H1 (cell line): ENCODE data around the gene PPP2R3B. TPM values are rescaled to one million over a fixed set of nuclear protein-coding genes. Genes with fewer than 3 reads are reported as not detected.
A peak's percentile ranks its signal among the peaks of the same experiment; 100 is the strongest.

Experiments
- CTCF ChIA-PET: fragments of 300-600 bp; sonication (Branson Sonifier 250); formaldehyde crosslinking; loops from one replicate; lab custom pipeline; 2021; ENCODE audit not compliant: partially characterized antibody; lab: Charles Lee
- POLR2A ChIA-PET: fragments of 300-600 bp; sonication (Branson Sonifier 250); formaldehyde crosslinking; loops from one replicate; lab custom pipeline; 2021; ENCODE audit warnings: inconsistent platforms; ENCODE audit not compliant: partially characterized antibody; lab: Charles Lee
- DNase-seq, 2 experiments: peaks; one replicate each; pipeline versions ENCODE4 v3.0.0 to v3.0.0-alpha.2; 2010 to 2022; ENCODE audit warnings: low spot score in 2 of 2, low read depth in 1 of 2, mixed read lengths in 1 of 2
- FAIRE-seq: peaks from 2 replicates; lab custom pipeline; 2011; peaks lifted over from hg19 to GRCh38; lab: Jason Lieb, UNC
- H2AFZ ChIP-seq: 2 replicates; pipeline ENCODE4 v1.8.1; 2012; ENCODE audit warnings: low read length, inconsistent platforms
- H2AK5ac ChIP-seq: 2 replicates; pipeline ENCODE4 v1.6.1; 2013; ENCODE audit warnings: low read depth, low read length
- H2BK120ac ChIP-seq: replicated peaks from 2 replicates; pipeline ENCODE3; 2013; ENCODE audit warnings: low read depth, low read length, inconsistent platforms
- H2BK12ac ChIP-seq: 2 replicates; pipeline ENCODE4 v1.6.1; 2013; ENCODE audit warnings: low read depth, low read length
- H2BK15ac ChIP-seq: 2 replicates; pipeline ENCODE4 v1.6.1; 2013; ENCODE audit warnings: low read length
- H2BK20ac ChIP-seq: 2 replicates; pipeline ENCODE4 v1.6.1; 2013; ENCODE audit warnings: low read length
- H2BK5ac ChIP-seq: 2 replicates; pipeline ENCODE4 v1.6.1; 2013; ENCODE audit warnings: low read depth, low read length
- H3K14ac ChIP-seq: 2 replicates; pipeline ENCODE4 v1.6.1; 2013; ENCODE audit warnings: inconsistent platforms; ENCODE audit not compliant: insufficient read length
- H3K18ac ChIP-seq: 2 replicates; pipeline ENCODE4 v1.6.1; 2013; ENCODE audit warnings: low read length; ENCODE audit errors: extremely low read depth
- H3K23ac ChIP-seq: 2 replicates; pipeline ENCODE4 v1.6.1; 2013; ENCODE audit warnings: inconsistent platforms; ENCODE audit not compliant: insufficient read length
- H3K23me2 ChIP-seq: 2 replicates; pipeline ENCODE4 v1.6.1; 2013; ENCODE audit warnings: low read depth, low read length
- H3K27ac ChIP-seq: 2 replicates; pipeline ENCODE4 v1.6.1; 2011; ENCODE audit warnings: low read depth, low read length, inconsistent platforms
- H3K27me3 ChIP-seq, 4 experiments: replicated peaks in 1 of 4; 1 replicate in 1 of 4; 2 replicates in 3 of 4; pipeline versions ENCODE4 v1.6.1 to v1.8.1; 2011 to 2013; ENCODE audit warnings: low read length in 3 of 4, mild to moderate bottlenecking in 3 of 4, inconsistent platforms in 2 of 4, mixed read lengths in 2 of 4, moderate library complexity in 1 of 4; ENCODE audit not compliant: control insufficient read depth in 3 of 4, insufficient read depth in 3 of 4; ENCODE audit errors: extremely low read depth in 1 of 4
- H3K36me3 ChIP-seq, 4 experiments: 2 replicates each; pipeline versions ENCODE4 v1.6.1 to v1.8.1; 2011 to 2013; ENCODE audit warnings: mild to moderate bottlenecking in 4 of 4, low read length in 3 of 4, moderate library complexity in 2 of 4, control low read depth in 1 of 4, inconsistent platforms in 1 of 4; ENCODE audit not compliant: insufficient read depth in 4 of 4, control insufficient read depth in 2 of 4
- H3K4ac ChIP-seq: replicated peaks from 2 replicates; pipeline ENCODE3; 2013; ENCODE audit warnings: low read length, low read depth, mixed read lengths, inconsistent platforms; ENCODE audit not compliant: insufficient read length
- H3K4me1 ChIP-seq, 4 experiments: replicated peaks in 1 of 4; 1 replicate in 1 of 4; 2 replicates in 3 of 4; pipeline versions ENCODE4 v1.6.1 to v1.8.1; 2011 to 2013; ENCODE audit warnings: low read length in 3 of 4, inconsistent platforms in 2 of 4, mixed read lengths in 1 of 4; ENCODE audit not compliant: insufficient read depth in 4 of 4, control insufficient read depth in 3 of 4
- H3K4me2 ChIP-seq, 2 experiments: 2 replicates each; pipeline versions ENCODE4 v1.6.1 to v1.8.1; 2011 to 2013; ENCODE audit warnings: low read depth in 2 of 2, low read length in 2 of 2, control low read depth in 1 of 2, inconsistent platforms in 1 of 2, mild to moderate bottlenecking in 1 of 2; ENCODE audit not compliant: insufficient read depth in 1 of 2
- H3K4me3 ChIP-seq, 4 experiments: fragments of 200-600, 300-600 bp in 1 of 4; sonication (generic), shearing (Covaris generic), sonication (Bioruptor Twin) in 1 of 4; 2 replicates each; pipeline versions ENCODE4 v1.5.1 to v1.8.1; 2011 to 2016; ENCODE audit warnings: low read length in 4 of 4, low read depth in 3 of 4, control low read depth in 2 of 4, inconsistent platforms in 2 of 4, mild to moderate bottlenecking in 2 of 4, mixed read lengths in 1 of 4, moderate library complexity in 1 of 4; ENCODE audit not compliant: insufficient read depth in 2 of 4; ENCODE audit errors: extremely low read depth in 1 of 4
- H3K56ac ChIP-seq: replicated peaks from 2 replicates; pipeline ENCODE3; 2013; ENCODE audit warnings: low read depth, mild to moderate bottlenecking, mixed read lengths, low read length, inconsistent platforms; ENCODE audit not compliant: insufficient read length
- H3K79me1 ChIP-seq: 2 replicates; pipeline ENCODE4 v1.6.1; 2013; ENCODE audit warnings: low read depth, low read length, control low read depth
- H3K79me2 ChIP-seq, 2 experiments: 2 replicates each; pipeline versions ENCODE4 v1.6.1 to v1.8.1; 2012 to 2013; ENCODE audit warnings: low read length in 2 of 2, mild to moderate bottlenecking in 2 of 2, inconsistent platforms in 1 of 2; ENCODE audit not compliant: insufficient read depth in 2 of 2, control insufficient read depth in 1 of 2
- H3K9ac ChIP-seq, 4 experiments: replicated peaks in 1 of 4; 1 replicate in 1 of 4; 2 replicates in 3 of 4; pipeline versions ENCODE4 v1.6.1 to v1.8.1; 2011 to 2013; ENCODE audit warnings: low read depth in 3 of 4, low read length in 3 of 4, control low read depth in 2 of 4, mild to moderate bottlenecking in 2 of 4, moderate library complexity in 2 of 4, inconsistent platforms in 1 of 4; ENCODE audit errors: extremely low read depth in 1 of 4
- H3K9me3 ChIP-seq, 2 experiments: 2 replicates each; pipeline versions ENCODE4 v1.6.1 to v1.8.1; 2012 to 2013; ENCODE audit warnings: mild to moderate bottlenecking in 2 of 2, moderate library complexity in 2 of 2, control low read depth in 1 of 2, inconsistent platforms in 1 of 2, low read depth in 1 of 2, low read length in 1 of 2, mixed read lengths in 1 of 2; ENCODE audit not compliant: insufficient read depth in 2 of 2
- H4K20me1 ChIP-seq, 2 experiments: replicated peaks in 1 of 2; 2 replicates each; pipeline versions ENCODE3 to v1.8.1; 2011 to 2013; ENCODE audit warnings: inconsistent platforms in 2 of 2, low read length in 2 of 2, mild to moderate bottlenecking in 1 of 2; ENCODE audit not compliant: insufficient read depth in 2 of 2, control insufficient read depth in 1 of 2
- H4K5ac ChIP-seq: 2 replicates; pipeline ENCODE4 v1.6.1; 2013; ENCODE audit warnings: low read length, low read depth, mixed read lengths, inconsistent platforms; ENCODE audit not compliant: insufficient read length
- H4K8ac ChIP-seq: 2 replicates; pipeline ENCODE4 v1.8.0; 2013; ENCODE audit warnings: mild to moderate bottlenecking, moderate library complexity, low read length, inconsistent platforms; ENCODE audit not compliant: insufficient read depth; ENCODE audit errors: extremely low read depth
- H4K91ac ChIP-seq: replicated peaks from 2 replicates; pipeline ENCODE3; 2013; ENCODE audit warnings: low read length, mixed read lengths, inconsistent platforms; ENCODE audit not compliant: insufficient read length
- ATF2 ChIP-seq: IDR thresholded peaks from 2 replicates; pipeline ENCODE4 v1.6.1; 2012; ENCODE audit warnings: low read length, inconsistent platforms
- BRCA1 ChIP-seq: IDR thresholded peaks from 2 replicates; pipeline ENCODE4 v1.6.1; 2012; ENCODE audit warnings: low read depth, low read length, improper control_type of control experiment
- CBX5 ChIP-seq: fragments of 300-800, 300-1000 bp; sonication (generic); IDR thresholded peaks from 2 replicates; pipeline ENCODE4 v1.7.1; 2016; ENCODE audit warnings: antibody characterized with exemption, low read length, low read depth
- CHD1 ChIP-seq: IDR thresholded peaks from 2 replicates; pipeline ENCODE4 v1.6.1; 2012; ENCODE audit warnings: low read depth, low read length, improper control_type of control experiment
- HDAC6 ChIP-seq: IDR thresholded peaks from one replicate; pipeline ENCODE4 v1.7.1; 2012; ENCODE audit warnings: low read depth, mild to moderate bottlenecking, inconsistent platforms, low read length, moderate library complexity
- KDM1A ChIP-seq: fragments of 200-600, 300-600 bp; sonication (generic); IDR thresholded peaks from 2 replicates; pipeline ENCODE4 v1.7.1; 2016; ENCODE audit warnings: mild to moderate bottlenecking, low read length, borderline replicate concordance
- KDM4A ChIP-seq: IDR thresholded peaks from one replicate; pipeline ENCODE4 v1.7.1; 2012; ENCODE audit warnings: low read depth, mild to moderate bottlenecking, moderate library complexity, low read length, inconsistent platforms; ENCODE audit not compliant: severe bottlenecking
- MAX ChIP-seq: IDR thresholded peaks from 2 replicates; pipeline ENCODE4 v1.6.1; 2012; ENCODE audit warnings: inconsistent platforms
- RXRA ChIP-seq: IDR thresholded peaks from 2 replicates; pipeline ENCODE4 v1.6.1; 2011; ENCODE audit warnings: low read depth, mild to moderate bottlenecking, low read length, moderate library complexity; ENCODE audit not compliant: insufficient read depth
- TAF7 ChIP-seq: optimal IDR thresholded peaks from 2 replicates; pipeline ENCODE3; 2011; ENCODE audit warnings: low read depth, mild to moderate bottlenecking, inconsistent platforms, low read length, moderate library complexity, borderline replicate concordance
- WGBS, 2 experiments: shearing (Covaris generic) in 1 of 2; methylation state at CpG; one replicate each; pipeline versions ENCODE4 v1.1.6 to v1.1.7; 2013 to 2015; ENCODE audit warnings: low lambda C conversion rate in 2 of 2, mixed read lengths in 2 of 2, inconsistent platforms in 1 of 2, low coverage in 1 of 2, missing lambda C conversion rate in 1 of 2; ENCODE audit not compliant: insufficient replicate concordance in 2 of 2, insufficient coverage in 1 of 2, insufficient read length in 1 of 2; ENCODE audit errors: extremely low coverage in 1 of 2, missing lambda C conversion rate in 1 of 2; 5-methylcytosine and 5-hydroxymethylcytosine counted together
- polyA plus RNA-seq, 7 experiments: library from polyadenylated mRNA; depleted of rRNA in 3 of 7; stranded (reverse) in 5 of 7; unstranded in 2 of 7; fragments of >200 nt in 5 of 7; fragments of 200-250 nt in 2 of 7; gene quantifications; 1 replicate in 5 of 7; 2 replicates in 1 of 7; 4 replicates in 1 of 7; pipeline versions ENCODE4 v1.2.1 to v1.2.3, GENCODE V29; 2011 to 2013; ENCODE audit warnings: missing spikeins in 2 of 7, mixed read lengths in 2 of 7
- total RNA-seq: library from RNA; stranded (reverse); fragmentation: NEBNext Ultra II Directional; extraction: Animal tissue kit (Norgen Biotek cat#: 25700); gene quantifications from 2 replicates; pipeline ENCODE4 v1.2.1, GENCODE V29; 2021

Gene PPP2R3B
- total and polyA plus RNA-seq, 2 of the 8 experiments (the other 6 are each of a cell fraction or from before 2014, with no cell fraction given): 47.6 to 86.7 TPM

- Histone ChIP-seq H3K4me1 (peaks cover 0 to 5% (median 2%) of the 10 kb centered on the region in 4 experiments; a peak in 3 of 7 replicates), H4K5ac (peak overlapping the region; percentile 29), H3K36me3 (peaks cover 0 to 20% (median 1%) of the 10 kb centered on the region in 4 experiments; a peak in 4 of 8 replicates), H3K14ac (peak overlapping the region; percentile 96), H3K23me2 (no peaks in the 10 kb centered on the region), H3K27me3 (peaks cover 0 to 2% (median 0%) of the 10 kb centered on the region in 4 experiments; a peak in 1 of 7 replicates), H2BK15ac (peak overlapping the region; percentile 88; the same call in 1 of the 2 replicates), H2AFZ (no peak overlapping the region; the same call in 1 of the 2 replicates), H3K18ac (peak overlapping the region; percentile 24; the same call in 1 of the 2 replicates), H4K20me1 (peaks cover 0 to 13% of the 10 kb centered on the region in 2 experiments), H2AK5ac (no peak overlapping the region), H2BK5ac (no peak overlapping the region; the same call in 1 of the 2 replicates), H3K79me2 (no peaks in the 10 kb centered on the region), H3K9me3 (no peaks in the 10 kb centered on the region), H4K8ac (peak overlapping the region; percentile 71), H2BK120ac (no peak overlapping the region), H3K79me1 (no peaks in the 10 kb centered on the region), H2BK12ac (0 out of 2 replicates have a peak overlapping the region, but pooled peaks have one; percentile 43), H3K4me2 (peak overlapping the region; percentile 46 to 96), H3K23ac (no peak overlapping the region), H4K91ac (peak overlapping the region; percentile 74), H3K4me3 (peak overlapping the region in 3 of 4 experiments; percentile 38 to 55 (median 47); a peak in 6 of 8 replicates), H2BK20ac (no peak overlapping the region), H3K56ac (no peak overlapping the region), H3K4ac (no peak overlapping the region), H3K27ac (no peak overlapping the region), H3K9ac (peak overlapping the region in 2 of 4 experiments; percentile 28 to 34; a peak in 3 of 7 replicates)
- DNase-seq (peak in 1 of 2 experiments; percentile 72), FAIRE-seq (no peak)
- WGBS, 2 experiments: 7% methylated on average over 38 of the region's 51 CpGs; no CpG with 5 or more reads in 1 of the 2 experiments
- ChIA-PET POLR2A (no interaction called here), CTCF (no interaction called here)
- TF ChIP-seq MAX: peak; percentile 81
- TF ChIP-seq KDM4A: peak; percentile 54
- TF ChIP-seq TAF7: no peak
- TF ChIP-seq HDAC6: no peak
- TF ChIP-seq ATF2: no peak
- TF ChIP-seq KDM1A: no peak
- no peak for TF ChIP-seq RXRA
- no peak for TF ChIP-seq BRCA1
- TF ChIP-seq CHD1: no peak
- no peak for TF ChIP-seq CBX5
Measured at GRCh38 chrX:331151-331824, 55.4 kb downstream of the PPP2R3B start.
